H1 (cell line): ENCODE measurements around the gene RARRES1. TPM values are rescaled to one million over a fixed set of nuclear protein-coding genes. Genes with fewer than 3 reads are reported as not detected.

ENCODE experiments used
- CTCF ChIA-PET: fragments of 300-600 bp; sonication (Branson Sonifier 250); formaldehyde crosslinking; loops from one replicate; lab custom pipeline; 2021; ENCODE audit not compliant: partially characterized antibody; lab: Charles Lee
- POLR2A ChIA-PET: fragments of 300-600 bp; sonication (Branson Sonifier 250); formaldehyde crosslinking; loops from one replicate; lab custom pipeline; 2021; ENCODE audit warnings: inconsistent platforms; ENCODE audit not compliant: partially characterized antibody; lab: Charles Lee
- DNase-seq, 2 experiments: peaks; one replicate each; pipeline versions ENCODE4 v3.0.0 to v3.0.0-alpha.2; 2010 to 2022; ENCODE audit warnings: low spot score in 2 of 2, low read depth in 1 of 2, mixed read lengths in 1 of 2
- FAIRE-seq: peaks from 2 replicates; lab custom pipeline; 2011; peaks lifted over from hg19 to GRCh38; lab: Jason Lieb, UNC
- H2AFZ ChIP-seq: 2 replicates; pipeline ENCODE4 v1.8.1; 2012; ENCODE audit warnings: low read length, inconsistent platforms
- H2AK5ac ChIP-seq: 2 replicates; pipeline ENCODE4 v1.6.1; 2013; ENCODE audit warnings: low read depth, low read length
- H2BK120ac ChIP-seq: replicated peaks from 2 replicates; pipeline ENCODE3; 2013; ENCODE audit warnings: low read depth, low read length, inconsistent platforms
- H2BK12ac ChIP-seq: 2 replicates; pipeline ENCODE4 v1.6.1; 2013; ENCODE audit warnings: low read depth, low read length
- H2BK15ac ChIP-seq: 2 replicates; pipeline ENCODE4 v1.6.1; 2013; ENCODE audit warnings: low read length
- H2BK20ac ChIP-seq: 2 replicates; pipeline ENCODE4 v1.6.1; 2013; ENCODE audit warnings: low read length
- H2BK5ac ChIP-seq: 2 replicates; pipeline ENCODE4 v1.6.1; 2013; ENCODE audit warnings: low read depth, low read length
- H3K14ac ChIP-seq: 2 replicates; pipeline ENCODE4 v1.6.1; 2013; ENCODE audit warnings: inconsistent platforms; ENCODE audit not compliant: insufficient read length
- H3K18ac ChIP-seq: 2 replicates; pipeline ENCODE4 v1.6.1; 2013; ENCODE audit warnings: low read length; ENCODE audit errors: extremely low read depth
- H3K23ac ChIP-seq: 2 replicates; pipeline ENCODE4 v1.6.1; 2013; ENCODE audit warnings: inconsistent platforms; ENCODE audit not compliant: insufficient read length
- H3K23me2 ChIP-seq: 2 replicates; pipeline ENCODE4 v1.6.1; 2013; ENCODE audit warnings: low read depth, low read length
- H3K27ac ChIP-seq: 2 replicates; pipeline ENCODE4 v1.6.1; 2011; ENCODE audit warnings: low read depth, low read length, inconsistent platforms
- H3K27me3 ChIP-seq, 4 experiments: replicated peaks in 1 of 4; 1 replicate in 1 of 4; 2 replicates in 3 of 4; pipeline versions ENCODE4 v1.6.1 to v1.8.1; 2011 to 2013; ENCODE audit warnings: low read length in 3 of 4, mild to moderate bottlenecking in 3 of 4, inconsistent platforms in 2 of 4, mixed read lengths in 2 of 4, moderate library complexity in 1 of 4; ENCODE audit not compliant: control insufficient read depth in 3 of 4, insufficient read depth in 3 of 4; ENCODE audit errors: extremely low read depth in 1 of 4
- H3K36me3 ChIP-seq, 4 experiments: 2 replicates each; pipeline versions ENCODE4 v1.6.1 to v1.8.1; 2011 to 2013; ENCODE audit warnings: mild to moderate bottlenecking in 4 of 4, low read length in 3 of 4, moderate library complexity in 2 of 4, control low read depth in 1 of 4, inconsistent platforms in 1 of 4; ENCODE audit not compliant: insufficient read depth in 4 of 4, control insufficient read depth in 2 of 4
- H3K4ac ChIP-seq: replicated peaks from 2 replicates; pipeline ENCODE3; 2013; ENCODE audit warnings: low read length, low read depth, mixed read lengths, inconsistent platforms; ENCODE audit not compliant: insufficient read length
- H3K4me1 ChIP-seq, 4 experiments: replicated peaks in 1 of 4; 1 replicate in 1 of 4; 2 replicates in 3 of 4; pipeline versions ENCODE4 v1.6.1 to v1.8.1; 2011 to 2013; ENCODE audit warnings: low read length in 3 of 4, inconsistent platforms in 2 of 4, mixed read lengths in 1 of 4; ENCODE audit not compliant: insufficient read depth in 4 of 4, control insufficient read depth in 3 of 4
- H3K4me2 ChIP-seq, 2 experiments: 2 replicates each; pipeline versions ENCODE4 v1.6.1 to v1.8.1; 2011 to 2013; ENCODE audit warnings: low read depth in 2 of 2, low read length in 2 of 2, control low read depth in 1 of 2, inconsistent platforms in 1 of 2, mild to moderate bottlenecking in 1 of 2; ENCODE audit not compliant: insufficient read depth in 1 of 2
- H3K4me3 ChIP-seq, 4 experiments: fragments of 200-600, 300-600 bp in 1 of 4; sonication (generic), shearing (Covaris generic), sonication (Bioruptor Twin) in 1 of 4; 2 replicates each; pipeline versions ENCODE4 v1.5.1 to v1.8.1; 2011 to 2016; ENCODE audit warnings: low read length in 4 of 4, low read depth in 3 of 4, control low read depth in 2 of 4, inconsistent platforms in 2 of 4, mild to moderate bottlenecking in 2 of 4, mixed read lengths in 1 of 4, moderate library complexity in 1 of 4; ENCODE audit not compliant: insufficient read depth in 2 of 4; ENCODE audit errors: extremely low read depth in 1 of 4
- H3K56ac ChIP-seq: replicated peaks from 2 replicates; pipeline ENCODE3; 2013; ENCODE audit warnings: low read depth, mild to moderate bottlenecking, mixed read lengths, low read length, inconsistent platforms; ENCODE audit not compliant: insufficient read length
- H3K79me1 ChIP-seq: 2 replicates; pipeline ENCODE4 v1.6.1; 2013; ENCODE audit warnings: low read depth, low read length, control low read depth
- H3K79me2 ChIP-seq, 2 experiments: 2 replicates each; pipeline versions ENCODE4 v1.6.1 to v1.8.1; 2012 to 2013; ENCODE audit warnings: low read length in 2 of 2, mild to moderate bottlenecking in 2 of 2, inconsistent platforms in 1 of 2; ENCODE audit not compliant: insufficient read depth in 2 of 2, control insufficient read depth in 1 of 2
- H3K9ac ChIP-seq, 4 experiments: replicated peaks in 1 of 4; 1 replicate in 1 of 4; 2 replicates in 3 of 4; pipeline versions ENCODE4 v1.6.1 to v1.8.1; 2011 to 2013; ENCODE audit warnings: low read depth in 3 of 4, low read length in 3 of 4, control low read depth in 2 of 4, mild to moderate bottlenecking in 2 of 4, moderate library complexity in 2 of 4, inconsistent platforms in 1 of 4; ENCODE audit errors: extremely low read depth in 1 of 4
- H3K9me3 ChIP-seq, 2 experiments: 2 replicates each; pipeline versions ENCODE4 v1.6.1 to v1.8.1; 2012 to 2013; ENCODE audit warnings: mild to moderate bottlenecking in 2 of 2, moderate library complexity in 2 of 2, control low read depth in 1 of 2, inconsistent platforms in 1 of 2, low read depth in 1 of 2, low read length in 1 of 2, mixed read lengths in 1 of 2; ENCODE audit not compliant: insufficient read depth in 2 of 2
- H4K20me1 ChIP-seq, 2 experiments: replicated peaks in 1 of 2; 2 replicates each; pipeline versions ENCODE3 to v1.8.1; 2011 to 2013; ENCODE audit warnings: inconsistent platforms in 2 of 2, low read length in 2 of 2, mild to moderate bottlenecking in 1 of 2; ENCODE audit not compliant: insufficient read depth in 2 of 2, control insufficient read depth in 1 of 2
- H4K5ac ChIP-seq: 2 replicates; pipeline ENCODE4 v1.6.1; 2013; ENCODE audit warnings: low read length, low read depth, mixed read lengths, inconsistent platforms; ENCODE audit not compliant: insufficient read length
- H4K8ac ChIP-seq: 2 replicates; pipeline ENCODE4 v1.8.0; 2013; ENCODE audit warnings: mild to moderate bottlenecking, moderate library complexity, low read length, inconsistent platforms; ENCODE audit not compliant: insufficient read depth; ENCODE audit errors: extremely low read depth
- H4K91ac ChIP-seq: replicated peaks from 2 replicates; pipeline ENCODE3; 2013; ENCODE audit warnings: low read length, mixed read lengths, inconsistent platforms; ENCODE audit not compliant: insufficient read length
- BRCA1 ChIP-seq: IDR thresholded peaks from 2 replicates; pipeline ENCODE4 v1.6.1; 2012; ENCODE audit warnings: low read depth, low read length, improper control_type of control experiment
- CTCF ChIP-seq, 3 experiments: IDR thresholded peaks; 1 replicate in 2 of 3; 2 replicates in 1 of 3; pipeline versions ENCODE4 v1.5.1 to v1.6.1; 2011; ENCODE audit warnings: low read length in 3 of 3, mild to moderate bottlenecking in 3 of 3, inconsistent platforms in 2 of 3, low read depth in 1 of 3, moderate library complexity in 1 of 3; ENCODE audit not compliant: insufficient read depth in 1 of 3; ENCODE audit errors: control extremely low read depth in 1 of 3
- NRF1 ChIP-seq: IDR thresholded peaks from 2 replicates; pipeline ENCODE4 v1.6.1; 2011; ENCODE audit warnings: mild to moderate bottlenecking, low read depth, low read length, improper control_type of control experiment
- RNF2 ChIP-seq: fragments of 200-900, 300-1000 bp; sonication (generic); IDR thresholded peaks from 2 replicates; pipeline ENCODE4 v1.7.1; 2016; ENCODE audit warnings: borderline replicate concordance, low read depth, mild to moderate bottlenecking, antibody characterized with exemption, low read length; ENCODE audit not compliant: poor library complexity, severe bottlenecking; ENCODE audit errors: missing control alignments
- RXRA ChIP-seq: IDR thresholded peaks from 2 replicates; pipeline ENCODE4 v1.6.1; 2011; ENCODE audit warnings: low read depth, mild to moderate bottlenecking, low read length, moderate library complexity; ENCODE audit not compliant: insufficient read depth
- SP1 ChIP-seq: IDR thresholded peaks from 2 replicates; pipeline ENCODE4 v1.6.1; 2011; ENCODE audit warnings: low read depth, low read length
- WGBS, 2 experiments: shearing (Covaris generic) in 1 of 2; methylation state at CpG; one replicate each; pipeline versions ENCODE4 v1.1.6 to v1.1.7; 2013 to 2015; ENCODE audit warnings: low lambda C conversion rate in 2 of 2, mixed read lengths in 2 of 2, inconsistent platforms in 1 of 2, low coverage in 1 of 2, missing lambda C conversion rate in 1 of 2; ENCODE audit not compliant: insufficient replicate concordance in 2 of 2, insufficient coverage in 1 of 2, insufficient read length in 1 of 2; ENCODE audit errors: extremely low coverage in 1 of 2, missing lambda C conversion rate in 1 of 2; 5-methylcytosine and 5-hydroxymethylcytosine counted together
- polyA plus RNA-seq, 7 experiments: library from polyadenylated mRNA; depleted of rRNA in 3 of 7; stranded (reverse) in 5 of 7; unstranded in 2 of 7; fragments of >200 nt in 5 of 7; fragments of 200-250 nt in 2 of 7; gene quantifications; 1 replicate in 5 of 7; 2 replicates in 1 of 7; 4 replicates in 1 of 7; pipeline versions ENCODE4 v1.2.1 to v1.2.3, GENCODE V29; 2011 to 2013; ENCODE audit warnings: missing spikeins in 2 of 7, mixed read lengths in 2 of 7
- total RNA-seq: library from RNA; stranded (reverse); fragmentation: NEBNext Ultra II Directional; extraction: Animal tissue kit (Norgen Biotek cat#: 25700); gene quantifications from 2 replicates; pipeline ENCODE4 v1.2.1, GENCODE V29; 2021

RARRES1 gene
- total and polyA plus RNA-seq, 2 of the 8 experiments (the other 6 are each of a cell fraction or from before 2014, with no cell fraction given) = 0.26 to 0.71 TPM

- Histone ChIP-seq H3K23me2 (no peaks in the 10 kb centered on the region), H2BK120ac (no peak overlapping the region), H3K23ac (no peak overlapping the region), H3K9me3 (no peaks in the 10 kb centered on the region), H3K4me1 (no peaks in the 10 kb centered on the region), H3K27ac (no peak overlapping the region), H3K36me3 (peaks cover 0 to 4% (median 1%) of the 10 kb centered on the region in 4 experiments; a peak in 2 of 8 replicates), H2AK5ac (no peak overlapping the region), H3K79me1 (no peaks in the 10 kb centered on the region), H3K4me3 (no peak overlapping the region)
- no peak for FAIRE-seq
- CTCF ChIA-PET = interaction anchor here (0.9 to 1.8 kb wide), 3 partner anchors 25 to 106 kb away, joined by 3 to 7 read pairs (median 6); no protein-coding TSS in a partner anchor
- POLR2A ChIA-PET = no interaction called here
- no peak for TF ChIP-seq RNF2
- TF ChIP-seq BRCA1 = no peak
- no peak for TF ChIP-seq NRF1
- TF ChIP-seq SP1 = no peak
- TF ChIP-seq CTCF (IDR thresholded peaks at IDR 0.05; ENCODE audit: control extremely low read depth in 1 of 3, insufficient read depth in 1 of 3, low read depth in 1 of 3, low read length in 3 of 3) = no peak
- no peak for TF ChIP-seq RXRA
- TF ChIP-seq, all 59 proteins: peak for 0
- Histone ChIP-seq H3K4ac (no peak overlapping the region), H3K14ac (no peak overlapping the region), H3K18ac (no peak overlapping the region), H4K91ac (no peak overlapping the region), H2BK12ac (no peak overlapping the region), H2BK20ac (no peak overlapping the region), H3K79me2 (no peaks in the 10 kb centered on the region), H3K4me2 (no peak overlapping the region), H2BK5ac (no peak overlapping the region), H2BK15ac (no peak overlapping the region), H3K9ac (no peak overlapping the region), H3K56ac (no peak overlapping the region), H4K5ac (no peak overlapping the region), H2AFZ (no peak overlapping the region), H4K20me1 (no peaks in the 10 kb centered on the region), H4K8ac (no peak overlapping the region), H3K27me3 (no peaks in the 10 kb centered on the region)
- WGBS, 2 experiments = 96% methylated on average over 2 of the region's 2 CpGs; no CpG with 5 or more reads in 1 of the 2 experiments
- DNase-seq = no peak
Observed at GRCh38 chr3:158685159-158685558, 47.1 kb downstream of the RARRES1 start.
